Heart right ventricle (tissue), 16 donors: ENCODE results near the gene FOXG1. TPM values are rescaled to one million over a fixed set of nuclear protein-coding genes. Genes with fewer than 3 reads are reported as not detected.

Source experiments
- ATAC-seq, 8 donors: fragments of 200-7000 bp; cut with Tn5 transposase; one replicate each; pipeline ENCODE4 v1.9.1; 2020; ENCODE audit warnings: mild to moderate bottlenecking in 8 of 8, moderate library complexity in 8 of 8, moderate number of reproducible peaks in 1 of 8
- DNase-seq, 2 donors: peaks; one replicate each; pipeline ENCODE4 v3.0.0-alpha.2; 2020
- H3K27ac ChIP-seq, 10 donors: fragments of 200-600 bp; sonication (generic) in 2 of 10; one replicate each; pipeline versions ENCODE4 v1.5.0 to v1.8.0; 2020 to 2022; ENCODE audit warnings: mild to moderate bottlenecking in 3 of 10
- H3K27me3 ChIP-seq, 7 donors: fragments of 200-600 bp; one replicate each; pipeline ENCODE4 v1.8.0; 2021 to 2022; ENCODE audit warnings: mild to moderate bottlenecking in 2 of 7
- H3K36me3 ChIP-seq, 9 donors: fragments of 200-600 bp; sonication (generic) in 1 of 9; one replicate each; pipeline versions ENCODE4 v1.5.0 to v1.8.0; 2020 to 2022; ENCODE audit warnings: mild to moderate bottlenecking in 2 of 9
- H3K4me1 ChIP-seq, 9 donors: fragments of 200-600 bp; sonication (generic) in 1 of 9; one replicate each; pipeline versions ENCODE4 v1.5.0 to v1.8.0; 2020 to 2022; ENCODE audit warnings: mild to moderate bottlenecking in 4 of 9
- H3K4me3 ChIP-seq, 10 donors: fragments of 200-600 bp; sonication (generic) in 2 of 10; one replicate each; pipeline versions ENCODE4 v1.5.0 to v1.8.0; 2020 to 2022; ENCODE audit warnings: mild to moderate bottlenecking in 7 of 10, moderate library complexity in 2 of 10
- H3K9me3 ChIP-seq, 11 donors: fragments of 200-600 bp in 10 of 11; sonication (generic) in 2 of 11; one replicate each; pipeline versions ENCODE4 v1.5.0 to v1.8.0; 2013 to 2022; ENCODE audit warnings: mild to moderate bottlenecking in 2 of 11, control low read depth in 1 of 11, moderate library complexity in 1 of 11
- WGBS, 2 donors: extraction: QIAGEN DNeasy Blood & Tissue Kit; methylation state at CpG; one replicate each; pipeline ENCODE4 v1.1.7; 2013; ENCODE audit warnings: inconsistent platforms in 1 of 2; 5-methylcytosine and 5-hydroxymethylcytosine counted together
- intact Hi-C, 10 donors: fragments of 100-400 bp; cut with DNase I; formaldehyde crosslinking; loops; one replicate each; pipeline versions ENCODE4 v1.11.1 to v1.14.2; 2022
- polyA plus RNA-seq, 2 donors: library from polyadenylated mRNA; stranded (reverse); fragments of 200-250 nt; gene quantifications; one replicate each; pipeline ENCODE4 v1.2.3, GENCODE V29; 2013
- total RNA-seq, 10 donors: library from RNA; stranded (reverse); fragmentation: NEBNext Ultra II Directional in 3 of 10; extraction: Animal tissue kit (Norgen Biotek cat#: 25700) in 3 of 10; gene quantifications; one replicate each; pipeline versions ENCODE4 v1.2.1 to v1.2.4, GENCODE V29; 2021 to 2023
- TF ChIP-seq, protein P1 (sequence below), 9 donors: fragments of 200-600 bp; sonication (generic) in 2 of 9; IDR thresholded peaks; one replicate each; pipeline versions ENCODE4 v1.5.0 to v1.8.0; 2021 to 2022; ENCODE audit warnings: antibody characterized with exemption in 9 of 9, mild to moderate bottlenecking in 5 of 9, moderate library complexity in 1 of 9
- donor health status: Arrhythmogenic right ventricular cardiomyopathy.
- donor health status: ischemic (EF 13 %, LVEDD 7.1; RV severe dilation, severe dysfunction).
- donor health status: healthy with polysubstance abuse.
- donor health status: DM: no; HTN: yes; CAD: no.
- donor health status: DM: no; HTN: no; CAD: no.
- donor health status: ischemic (EF 25% LVEDD 6.9; RV normal size, moderate dysfunction).
- donor health status: ischemic (EF 25% LVEDD 5.7; RV mildly dilated, moderate dysfunction).
- donor health status: healthy.
- donor health status: DM: yes; HTN: yes; CAD: no.
- donor health status: Ischemic cardiomyopathy.
- donor health status: ischemic (EF 35%, LVEDD 5.7; RV mildly dilated, moderate dysfunction).
- donor health status: nonischemic (EF 11% LVEDD 7.7; RV severe dilation, severe dysfunction).
- donor health status: DM: yes; HTN: yes; CAD: no.
- donor health status: PGD.
- donor health status: ischemic (EF 29% LVEDD 5.4; RV normal size, mild dysfunction).
- donor health status: nonischemic (EF 23%, LVEDD 6.1; RV moderate dilation, normal function).

Gene FOXG1
- total and polyA plus RNA-seq, 12 donors: not detected

- H3K27ac ChIP-seq: no peak overlapping the region
- no peak overlapping the region for H3K4me3 ChIP-seq
- intact Hi-C loops: no loop called here
- DNase-seq (no peak), ATAC-seq (no peak)
- peaks cover 0 to 2% (median 0%) of the 10 kb centered on the region in 11 donors for H3K9me3 ChIP-seq
- TF ChIP-seq, protein P1, sequence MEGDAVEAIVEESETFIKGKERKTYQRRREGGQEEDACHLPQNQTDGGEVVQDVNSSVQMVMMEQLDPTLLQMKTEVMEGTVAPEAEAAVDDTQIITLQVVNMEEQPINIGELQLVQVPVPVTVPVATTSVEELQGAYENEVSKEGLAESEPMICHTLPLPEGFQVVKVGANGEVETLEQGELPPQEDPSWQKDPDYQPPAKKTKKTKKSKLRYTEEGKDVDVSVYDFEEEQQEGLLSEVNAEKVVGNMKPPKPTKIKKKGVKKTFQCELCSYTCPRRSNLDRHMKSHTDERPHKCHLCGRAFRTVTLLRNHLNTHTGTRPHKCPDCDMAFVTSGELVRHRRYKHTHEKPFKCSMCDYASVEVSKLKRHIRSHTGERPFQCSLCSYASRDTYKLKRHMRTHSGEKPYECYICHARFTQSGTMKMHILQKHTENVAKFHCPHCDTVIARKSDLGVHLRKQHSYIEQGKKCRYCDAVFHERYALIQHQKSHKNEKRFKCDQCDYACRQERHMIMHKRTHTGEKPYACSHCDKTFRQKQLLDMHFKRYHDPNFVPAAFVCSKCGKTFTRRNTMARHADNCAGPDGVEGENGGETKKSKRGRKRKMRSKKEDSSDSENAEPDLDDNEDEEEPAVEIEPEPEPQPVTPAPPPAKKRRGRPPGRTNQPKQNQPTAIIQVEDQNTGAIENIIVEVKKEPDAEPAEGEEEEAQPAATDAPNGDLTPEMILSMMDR (IDR thresholded peaks at IDR 0.05): no peak
- peaks cover 0 to 11% (median 9%) of the 10 kb centered on the region in 9 donors for H3K4me1 ChIP-seq
- 4 to 10% methylated on average over 6 of the region's 6 CpGs for WGBS, 2 donors
- H3K27me3 ChIP-seq: peaks cover 0 to 100% (median 100%) of the 10 kb centered on the region in 7 donors
- no peaks in the 10 kb centered on the region for H3K36me3 ChIP-seq
These were observed 14.5 kb downstream of the FOXG1 start for GRCh38 chr14:28780843-28781820.

- H3K27me3 ChIP-seq: peaks cover 0 to 100% (median 96%) of the 10 kb centered on the region in 7 donors
- intact Hi-C loops: no loop called here
- TF ChIP-seq, protein P1 (IDR thresholded peaks at IDR 0.05): no peak
These were observed 15.7 kb downstream of the FOXG1 start for GRCh38 chr14:28782301-28782700.

DNA sequence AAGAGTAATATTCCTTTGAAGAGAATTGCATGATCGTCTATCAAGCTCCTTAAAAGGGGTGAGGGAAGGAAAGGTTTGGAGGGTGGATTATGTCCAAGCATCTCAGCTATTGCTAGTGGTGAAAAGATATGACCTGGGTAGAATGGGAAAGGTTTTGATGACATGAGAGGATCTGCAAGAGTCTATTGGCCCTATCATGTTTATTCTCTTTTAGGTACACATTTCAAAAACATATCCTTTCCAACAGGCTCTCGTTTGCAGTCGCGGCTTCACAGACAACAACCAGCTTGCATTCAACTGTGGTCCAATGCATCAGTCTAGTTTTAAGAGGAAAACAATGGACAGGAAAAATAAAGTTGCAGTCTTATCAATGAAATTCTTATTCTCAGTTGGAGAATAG, 17.1 kb downstream of the FOXG1 start:
- H3K27me3 ChIP-seq: peaks cover 0 to 98% (median 83%) of the 10 kb centered on the region in 7 donors
- TF ChIP-seq, protein P1 (IDR thresholded peaks at IDR 0.05): no peak
- 6 to 7% methylated on average over 4 of the region's 4 CpGs for WGBS, 2 donors

More at GRCh38 chr14:28782301-28782700, 15.7 kb downstream of the FOXG1 start:
- peaks cover 0 to 2% (median 0%) of the 10 kb centered on the region in 11 donors for H3K9me3 ChIP-seq
- H3K4me1 ChIP-seq: peaks cover 0 to 11% (median 9%) of the 10 kb centered on the region in 9 donors
- no peak for DNase-seq
- 16 to 22% methylated on average over 2 of the region's 2 CpGs for WGBS, 2 donors
- H3K36me3 ChIP-seq: no peaks in the 10 kb centered on the region
- ATAC-seq: no peak
- H3K27ac ChIP-seq: no peak overlapping the region
- H3K4me3 ChIP-seq: no peak overlapping the region

DNA sequence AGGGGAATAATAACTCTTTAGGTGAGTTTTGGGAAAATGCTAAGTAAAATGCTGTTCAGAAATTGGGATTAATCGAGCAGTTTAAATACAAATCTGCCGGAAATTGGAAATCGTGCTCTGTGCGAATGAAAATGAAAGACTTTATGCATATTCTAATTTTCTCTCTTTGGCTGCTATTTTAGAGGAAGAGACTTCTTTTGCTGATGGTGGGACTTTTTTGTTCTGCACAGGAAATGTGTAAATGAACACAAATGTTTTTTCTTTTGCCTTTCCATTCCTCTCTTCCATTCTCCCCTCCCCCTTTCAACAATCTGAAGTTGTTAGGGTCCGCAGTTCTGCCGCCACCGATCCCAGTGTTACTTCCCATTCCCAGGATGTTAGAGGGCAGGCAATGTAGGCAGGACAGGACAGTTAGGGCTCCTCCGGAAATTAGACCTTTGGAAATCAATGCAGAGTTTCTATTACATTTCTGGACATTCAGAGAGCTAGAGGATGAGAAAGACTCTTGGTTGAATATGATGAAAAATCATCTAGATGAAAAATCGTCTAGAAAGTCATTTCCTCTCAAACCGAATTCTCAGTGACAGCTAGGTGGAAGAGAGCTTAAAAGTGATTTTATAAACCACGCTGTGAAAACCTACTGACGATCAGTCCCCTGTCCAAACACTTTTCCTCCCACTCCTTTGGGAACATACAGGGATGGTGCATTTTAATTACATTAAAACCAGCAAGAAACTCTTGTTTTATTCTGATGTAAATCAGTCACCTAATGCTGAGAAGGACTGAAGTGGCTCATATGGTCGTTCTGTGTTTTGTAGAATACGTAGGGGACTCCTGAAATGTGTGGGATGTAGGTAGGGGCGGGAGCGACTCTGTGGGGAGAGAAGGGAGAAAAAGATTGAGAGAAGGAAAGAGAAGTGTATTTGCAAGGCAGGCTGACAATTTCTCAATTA, 17.8 kb downstream of the FOXG1 start:
- TF ChIP-seq, protein P1 (IDR thresholded peaks at IDR 0.05): no peak
- no peak overlapping the region for H3K27ac ChIP-seq
- ATAC-seq (no peak), DNase-seq (no peak)
- H3K4me3 ChIP-seq: peak overlapping the region in 2 of 10 donors; percentile 10 to 25
- intact Hi-C loops: no loop called here
- no peaks in the 10 kb centered on the region for H3K36me3 ChIP-seq
- H3K27me3 ChIP-seq: peaks cover 0 to 91% (median 76%) of the 10 kb centered on the region in 7 donors
- peaks cover 0 to 2% (median 0%) of the 10 kb centered on the region in 11 donors for H3K9me3 ChIP-seq
- WGBS, 2 donors: 5 to 6% methylated on average over 16 of the region's 16 CpGs
- H3K4me1 ChIP-seq: peaks cover 0 to 11% (median 9%) of the 10 kb centered on the region in 9 donors

More for the DNA sequence above, 17.1 kb downstream of the FOXG1 start:
- H3K4me1 ChIP-seq: peaks cover 0 to 11% (median 9%) of the 10 kb centered on the region in 9 donors
- DNase-seq (no peak), ATAC-seq (no peak)
- no peak overlapping the region for H3K4me3 ChIP-seq
- peaks cover 0 to 2% (median 0%) of the 10 kb centered on the region in 11 donors for H3K9me3 ChIP-seq
- H3K27ac ChIP-seq: no peak overlapping the region
- intact Hi-C loops: no loop called here
- H3K36me3 ChIP-seq: no peaks in the 10 kb centered on the region
